GM12801 (cell line): ENCODE measurements around the gene KCP.

Source experiments
- TF ChIP-seq, protein P1 (sequence below): IDR thresholded peaks from one replicate; pipeline ENCODE4 v1.5.1; 2011; ENCODE audit warnings: control low read depth; ENCODE audit not compliant: insufficient read length; ENCODE audit errors: extremely low read depth

Gene KCP

DNA sequence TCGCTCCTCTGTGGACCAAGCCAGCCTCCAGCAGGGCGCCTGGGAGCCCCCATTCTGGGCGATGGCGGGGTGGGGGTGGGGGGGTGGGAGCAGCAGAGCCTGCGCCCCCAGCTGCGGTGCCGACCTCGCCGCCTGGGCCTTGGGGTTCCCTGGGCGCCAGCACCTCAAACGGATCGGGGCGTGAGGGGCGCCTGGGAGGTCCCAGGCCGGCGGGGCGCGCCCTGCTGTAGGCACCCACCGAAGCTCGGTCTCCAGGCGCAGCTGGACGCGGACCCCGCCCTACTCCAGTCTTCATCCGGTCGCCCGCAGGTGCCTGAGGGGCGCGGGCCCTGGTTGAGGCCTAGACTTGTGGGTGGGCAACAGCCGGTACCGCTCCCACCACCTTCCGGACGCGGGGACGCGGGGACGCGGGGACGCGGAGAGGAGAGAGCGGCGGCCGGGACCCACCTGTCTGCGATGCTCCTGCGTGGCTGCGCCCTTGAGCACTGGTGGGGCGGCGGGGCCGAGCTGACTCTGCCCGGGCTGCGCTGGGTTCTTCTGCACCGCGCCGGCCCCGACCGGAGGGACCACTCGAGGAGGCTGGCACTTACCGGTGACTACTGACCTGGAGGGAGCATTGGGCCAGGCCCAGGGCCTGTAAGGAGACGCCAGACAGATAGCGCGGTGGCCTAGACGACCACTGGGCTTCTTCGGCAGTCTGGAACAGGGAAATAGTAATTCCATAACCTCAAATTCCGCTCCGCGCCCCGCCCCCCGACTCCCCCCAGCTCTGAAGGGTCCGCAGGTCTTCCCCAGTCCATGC lies 5.5 kb upstream of the KCP start:
- TF ChIP-seq, protein P1, sequence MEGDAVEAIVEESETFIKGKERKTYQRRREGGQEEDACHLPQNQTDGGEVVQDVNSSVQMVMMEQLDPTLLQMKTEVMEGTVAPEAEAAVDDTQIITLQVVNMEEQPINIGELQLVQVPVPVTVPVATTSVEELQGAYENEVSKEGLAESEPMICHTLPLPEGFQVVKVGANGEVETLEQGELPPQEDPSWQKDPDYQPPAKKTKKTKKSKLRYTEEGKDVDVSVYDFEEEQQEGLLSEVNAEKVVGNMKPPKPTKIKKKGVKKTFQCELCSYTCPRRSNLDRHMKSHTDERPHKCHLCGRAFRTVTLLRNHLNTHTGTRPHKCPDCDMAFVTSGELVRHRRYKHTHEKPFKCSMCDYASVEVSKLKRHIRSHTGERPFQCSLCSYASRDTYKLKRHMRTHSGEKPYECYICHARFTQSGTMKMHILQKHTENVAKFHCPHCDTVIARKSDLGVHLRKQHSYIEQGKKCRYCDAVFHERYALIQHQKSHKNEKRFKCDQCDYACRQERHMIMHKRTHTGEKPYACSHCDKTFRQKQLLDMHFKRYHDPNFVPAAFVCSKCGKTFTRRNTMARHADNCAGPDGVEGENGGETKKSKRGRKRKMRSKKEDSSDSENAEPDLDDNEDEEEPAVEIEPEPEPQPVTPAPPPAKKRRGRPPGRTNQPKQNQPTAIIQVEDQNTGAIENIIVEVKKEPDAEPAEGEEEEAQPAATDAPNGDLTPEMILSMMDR, result no peak

DNA sequence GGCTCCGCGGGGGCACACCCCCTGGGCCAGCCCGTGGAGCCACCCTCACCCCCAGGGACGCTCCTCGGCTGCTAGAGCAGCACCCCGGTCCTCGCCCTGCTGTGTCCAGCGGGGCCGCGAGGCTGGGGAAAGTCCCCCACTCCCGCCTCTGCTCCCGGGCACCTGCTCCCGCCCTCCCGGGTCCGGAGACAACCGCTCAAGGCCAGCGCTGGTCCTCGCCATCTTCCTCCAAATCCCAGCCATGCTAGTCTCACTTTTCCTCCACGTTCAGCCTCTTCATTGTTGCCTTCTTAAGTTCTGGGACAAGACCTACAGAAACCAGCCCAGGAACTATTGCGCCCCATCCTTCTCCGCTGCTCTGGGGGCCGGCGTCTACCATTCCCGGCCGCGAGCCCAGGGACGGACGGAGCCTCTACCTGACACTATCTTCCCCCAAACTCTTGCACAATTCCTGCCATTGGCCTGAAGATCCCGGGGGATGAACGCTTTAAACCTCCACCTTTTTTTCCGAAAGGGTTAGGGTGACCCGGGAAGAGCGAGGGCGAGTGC lies 4.8 kb upstream of the KCP start:
- TF ChIP-seq, protein P1, result no peak

DNA sequence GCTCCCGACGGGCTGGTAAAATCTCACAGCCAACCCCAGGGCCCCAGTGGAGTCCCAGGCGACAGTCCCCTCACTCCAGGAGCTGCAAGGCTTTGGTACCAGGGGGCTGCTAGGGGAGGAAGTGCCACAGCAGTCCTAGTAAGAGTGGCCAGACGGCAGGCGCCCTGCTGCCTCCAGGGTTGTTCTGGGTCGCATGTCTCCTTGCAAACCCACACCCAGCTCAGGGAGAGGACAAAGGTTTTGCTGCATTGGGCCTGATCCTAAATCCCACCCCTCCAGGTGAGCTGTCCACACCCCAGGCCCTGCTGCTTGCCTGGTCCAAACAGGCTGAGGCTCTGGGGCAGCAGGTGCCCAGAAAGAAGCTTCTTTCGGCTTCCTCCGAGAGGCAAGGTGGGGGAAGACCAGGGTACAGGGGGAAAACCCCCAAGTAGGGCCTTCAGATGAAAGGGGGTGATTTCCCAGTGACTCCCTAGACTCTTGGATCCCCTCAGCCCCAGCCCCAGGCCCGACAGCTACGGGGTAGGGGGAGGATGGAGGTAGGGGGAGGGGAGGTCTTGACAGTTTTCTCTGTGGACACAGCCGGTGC lies 4.2 kb upstream of the KCP start:
- TF ChIP-seq, protein P1, result no peak

DNA sequence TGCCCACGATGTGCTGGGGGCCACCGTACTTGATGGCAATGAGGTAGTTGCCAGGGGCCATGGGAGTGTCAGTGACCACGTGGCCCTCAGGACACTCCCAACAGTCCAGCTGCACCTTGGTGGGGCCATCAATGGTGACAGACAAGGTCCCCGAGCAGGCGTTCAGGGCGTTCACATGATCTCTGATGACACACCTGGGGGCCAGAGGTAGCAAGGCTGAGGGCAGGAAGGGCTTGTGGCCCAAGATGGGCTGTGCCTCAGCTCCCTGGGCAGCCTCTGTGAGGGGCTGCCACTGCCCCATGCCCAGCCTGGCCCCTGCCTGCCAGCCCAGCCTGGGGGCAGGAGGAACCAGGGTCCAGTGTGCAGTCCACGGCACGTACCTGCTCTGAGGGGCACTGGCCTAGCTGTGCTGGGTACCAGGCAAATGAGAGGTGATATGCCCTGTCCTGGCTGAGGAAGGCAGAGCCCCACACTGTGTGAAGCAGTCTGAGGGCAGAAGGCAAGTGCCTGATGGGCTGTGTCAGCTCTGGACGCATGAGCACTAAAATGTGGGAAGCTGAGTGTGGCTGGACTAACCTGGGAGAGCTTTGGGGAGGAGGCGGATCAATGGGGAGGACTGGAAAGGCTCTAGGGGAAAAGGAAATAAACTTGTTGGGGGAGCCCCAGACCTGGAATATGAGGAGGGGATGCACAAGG lies 3.5 kb upstream of the KCP start:
- TF ChIP-seq, protein P1, result no peak

DNA sequence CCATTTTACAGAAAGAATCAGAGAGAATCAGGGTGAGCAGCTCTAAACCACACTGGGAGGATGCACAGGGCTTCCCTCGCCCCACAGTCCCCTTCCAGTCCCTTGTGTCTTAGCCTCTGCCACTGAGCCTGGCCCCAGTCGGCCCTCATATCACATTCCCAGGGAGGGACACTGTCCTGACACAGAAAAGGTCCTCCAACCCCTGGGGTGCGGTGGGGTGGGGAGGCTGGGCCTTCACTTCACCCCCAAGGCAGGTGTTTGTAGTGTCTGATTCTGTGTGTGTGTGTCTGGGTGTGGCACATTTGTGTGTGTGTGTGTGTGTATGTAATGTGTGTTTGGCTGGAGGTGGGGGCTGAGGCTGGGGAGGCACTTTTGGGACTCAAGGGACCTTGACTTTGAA lies 1.8 kb upstream of the KCP start:
- TF ChIP-seq, protein P1, result no peak

DNA sequence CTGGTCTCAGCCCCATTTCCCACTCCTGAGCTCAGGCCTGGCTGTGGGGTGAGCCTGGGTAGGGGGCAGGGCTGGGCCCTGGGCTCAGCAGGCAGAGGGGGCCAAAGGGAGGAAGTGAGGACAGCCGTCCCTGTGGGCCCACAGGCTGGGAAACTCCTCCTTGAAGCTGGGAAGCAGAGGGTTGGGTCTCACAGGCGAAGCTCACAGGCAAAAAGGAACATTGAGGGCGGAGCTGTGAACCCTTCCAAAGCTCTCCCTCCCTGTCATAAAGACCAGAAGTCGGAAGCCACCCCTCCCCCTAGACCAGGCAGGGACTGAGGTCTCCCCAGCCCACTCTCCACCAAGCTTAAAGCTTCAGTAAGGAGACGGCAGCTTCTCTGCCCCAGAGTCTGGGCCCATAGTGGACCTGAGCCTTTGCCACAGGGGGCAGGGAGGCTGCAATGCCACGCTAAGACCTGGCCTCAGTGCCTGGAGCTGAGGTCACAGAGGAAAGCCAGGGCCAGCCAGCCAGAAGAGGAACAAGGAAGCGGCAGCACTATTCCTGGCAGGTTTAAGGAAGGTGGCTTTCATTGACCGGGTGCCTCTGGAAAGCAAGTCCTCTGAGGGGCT lies 1.0 kb upstream of the KCP start:
- TF ChIP-seq, protein P1, result no peak
